Heart left ventricle (tissue), 16 donors: ENCODE results near the gene ITGA6. TPM values are rescaled to one million over a fixed set of nuclear protein-coding genes. Genes with fewer than 3 reads are reported as not detected.

ENCODE experiments used
- ATAC-seq, 4 donors: fragments of 200-7000 bp; cut with Tn5 transposase; one replicate each; pipeline ENCODE4 v1.9.1; 2020 to 2022; ENCODE audit warnings: moderate library complexity in 4 of 4, mild to moderate bottlenecking in 3 of 4, moderate number of reproducible peaks in 1 of 4
- DNase-seq, 5 donors: peaks; one replicate each; pipeline ENCODE4 v3.0.0-alpha.2; 2020
- H3K27ac ChIP-seq, 12 donors: fragments of 200-600 bp; sonication (generic) in 4 of 12; one replicate each; pipeline versions ENCODE4 v1.5.0 to v1.8.0; 2016 to 2022; ENCODE audit warnings: mild to moderate bottlenecking in 2 of 12
- H3K27me3 ChIP-seq, 9 donors: fragments of 200-600 bp; sonication (generic) in 2 of 9; one replicate each; pipeline versions ENCODE4 v1.5.1 to v1.8.0; 2016 to 2022; ENCODE audit warnings: mild to moderate bottlenecking in 3 of 9
- H3K36me3 ChIP-seq, 9 donors: fragments of 200-600 bp; sonication (generic) in 2 of 9; one replicate each; pipeline versions ENCODE4 v1.5.0 to v1.8.0; 2018 to 2022; ENCODE audit warnings: mild to moderate bottlenecking in 2 of 9
- H3K4me1 ChIP-seq, 12 donors: fragments of 200-600 bp; sonication (generic) in 4 of 12; one replicate each; pipeline versions ENCODE4 v1.5.0 to v1.8.0; 2016 to 2022; ENCODE audit warnings: mild to moderate bottlenecking in 3 of 12
- H3K4me3 ChIP-seq, 12 donors: fragments of 200-600 bp; sonication (generic) in 4 of 12; one replicate each; pipeline versions ENCODE4 v1.5.0 to v1.8.0; 2017 to 2022; ENCODE audit warnings: mild to moderate bottlenecking in 9 of 12, moderate library complexity in 4 of 12
- H3K9me3 ChIP-seq, 12 donors: fragments of 200-600 bp; sonication (generic) in 4 of 12; one replicate each; pipeline versions ENCODE4 v1.5.0 to v1.8.0; 2016 to 2022; ENCODE audit warnings: mild to moderate bottlenecking in 1 of 12
- POLR2A ChIP-seq, 2 donors: fragments of 450-650 bp; IDR thresholded peaks; one replicate each; pipeline ENCODE4 v1.6.1; 2017; ENCODE audit warnings: antibody characterized with exemption in 2 of 2, mild to moderate bottlenecking in 2 of 2, moderate library complexity in 2 of 2
- WGBS, 4 donors: extraction: QIAGEN DNeasy Blood & Tissue Kit in 2 of 4; methylation state at CpG; one replicate each; pipeline versions ENCODE4 v1.1.5 to v1.1.7; 2013 to 2018; 5-methylcytosine and 5-hydroxymethylcytosine counted together
- intact Hi-C, 10 donors: fragments of 100-400 bp; cut with DNase I; formaldehyde crosslinking; loops; one replicate each; pipeline versions ENCODE4 v1.11.1 to v1.14.2; 2022
- polyA plus RNA-seq, 2 donors: library from polyadenylated mRNA; stranded (reverse); fragments of 200-250 nt; gene quantifications; one replicate each; pipeline ENCODE4 v1.2.3, GENCODE V29; 2013
- total RNA-seq, 9 donors: library from RNA; depleted of rRNA in 2 of 9; stranded (reverse); fragments of >200 nt in 2 of 9; fragmentation: NEBNext Ultra II Directional in 3 of 9; extraction: Animal tissue kit (Norgen Biotek cat#: 25700) in 3 of 9; gene quantifications; one replicate each; pipeline versions ENCODE4 v1.1.0 to v1.2.4, GENCODE V29; 2016 to 2023
- TF ChIP-seq, protein P1 (sequence below), 12 donors: fragments of 200-600 bp; sonication (generic) in 4 of 12; IDR thresholded peaks; one replicate each; pipeline versions ENCODE4 v1.5.0 to v1.8.0; 2018 to 2022; ENCODE audit warnings: antibody characterized with exemption in 12 of 12, mild to moderate bottlenecking in 5 of 12
- donor health status: ischemic (EF 13 %, LVEDD 7.1; RV severe dilation, severe dysfunction).
- donor health status: healthy with polysubstance abuse.
- donor health status: DM: no; HTN: yes; CAD: no.
- donor health status: DM: no; HTN: no; CAD: no.
- donor health status: ischemic (EF 25% LVEDD 6.9; RV normal size, moderate dysfunction).
- donor health status: ischemic (EF 25% LVEDD 5.7; RV mildly dilated, moderate dysfunction).
- donor health status: healthy.
- donor health status: DM: yes; HTN: yes; CAD: no.
- donor health status: ischemic (EF 35%, LVEDD 5.7; RV mildly dilated, moderate dysfunction).
- donor health status: nonischemic (EF 11% LVEDD 7.7; RV severe dilation, severe dysfunction).
- donor health status: DM: yes; HTN: yes; CAD: no.
- donor health status: PGD.
- donor health status: ischemic (EF 29% LVEDD 5.4; RV normal size, mild dysfunction).
- donor health status: nonischemic (EF 23%, LVEDD 6.1; RV moderate dilation, normal function).

The ITGA6 gene
- total and polyA plus RNA-seq, 11 donors: 11.8 to 84.8 (median 50.6) TPM

GRCh38 chr2:172464400-172465129 lies 37.2 kb downstream of the ITGA6 start:
- peaks cover 3 to 60% (median 34%) of the 10 kb centered on the region in 12 donors for H3K4me1 ChIP-seq
- H3K36me3 ChIP-seq: peaks cover 0 to 23% (median 3%) of the 10 kb centered on the region in 9 donors
- H3K4me3 ChIP-seq: no peak overlapping the region
- intact Hi-C loops: loop anchor here (1.0 to 10.0 kb wide), 10 partner anchors 37 to 867 kb away; partner anchors contain the start of gene ITGA6 (in 6 of the 10)
- no peaks in the 10 kb centered on the region for H3K9me3 ChIP-seq
- H3K27ac ChIP-seq: peak overlapping the region in 6 of 12 donors; percentile 4 to 78 (median 28)
- no peak for ATAC-seq
- DNase-seq: no peak
- H3K27me3 ChIP-seq: peaks cover 0 to 4% (median 0%) of the 10 kb centered on the region in 9 donors
- TF ChIP-seq, protein P1, sequence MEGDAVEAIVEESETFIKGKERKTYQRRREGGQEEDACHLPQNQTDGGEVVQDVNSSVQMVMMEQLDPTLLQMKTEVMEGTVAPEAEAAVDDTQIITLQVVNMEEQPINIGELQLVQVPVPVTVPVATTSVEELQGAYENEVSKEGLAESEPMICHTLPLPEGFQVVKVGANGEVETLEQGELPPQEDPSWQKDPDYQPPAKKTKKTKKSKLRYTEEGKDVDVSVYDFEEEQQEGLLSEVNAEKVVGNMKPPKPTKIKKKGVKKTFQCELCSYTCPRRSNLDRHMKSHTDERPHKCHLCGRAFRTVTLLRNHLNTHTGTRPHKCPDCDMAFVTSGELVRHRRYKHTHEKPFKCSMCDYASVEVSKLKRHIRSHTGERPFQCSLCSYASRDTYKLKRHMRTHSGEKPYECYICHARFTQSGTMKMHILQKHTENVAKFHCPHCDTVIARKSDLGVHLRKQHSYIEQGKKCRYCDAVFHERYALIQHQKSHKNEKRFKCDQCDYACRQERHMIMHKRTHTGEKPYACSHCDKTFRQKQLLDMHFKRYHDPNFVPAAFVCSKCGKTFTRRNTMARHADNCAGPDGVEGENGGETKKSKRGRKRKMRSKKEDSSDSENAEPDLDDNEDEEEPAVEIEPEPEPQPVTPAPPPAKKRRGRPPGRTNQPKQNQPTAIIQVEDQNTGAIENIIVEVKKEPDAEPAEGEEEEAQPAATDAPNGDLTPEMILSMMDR (IDR thresholded peaks at IDR 0.05): no peak
- 60 to 74% (median 70%) methylated on average over 4 of the region's 4 CpGs for WGBS, 4 donors

GRCh38 chr2:172465417-172466334 lies 38.3 kb downstream of the ITGA6 start:
- H3K36me3 ChIP-seq: peaks cover 0 to 31% (median 9%) of the 10 kb centered on the region in 9 donors
- WGBS, 4 donors: 28 to 37% (median 33%) methylated on average over 24 of the region's 24 CpGs
- ATAC-seq (peak; percentile 69 to 78 (median 72)), DNase-seq (peak in 4 of 5 donors; percentile 46 to 58 (median 55))
- peak overlapping the region in 4 of 12 donors; percentile 4 to 78 (median 15) for H3K27ac ChIP-seq
- H3K27me3 ChIP-seq: peaks cover 0 to 4% (median 0%) of the 10 kb centered on the region in 9 donors
- H3K4me1 ChIP-seq: peaks cover 0 to 49% (median 28%) of the 10 kb centered on the region in 12 donors
- intact Hi-C loops: loop anchor here (1.0 to 10.0 kb wide), 7 partner anchors 131 to 868 kb away; no protein-coding TSS in a partner anchor
- no peaks in the 10 kb centered on the region for H3K9me3 ChIP-seq
- peak overlapping the region in 8 of 12 donors; percentile 9 to 36 (median 21) for H3K4me3 ChIP-seq
- no peak for TF ChIP-seq POLR2A (IDR thresholded peaks at IDR 0.05)
- TF ChIP-seq, protein P1 (IDR thresholded peaks at IDR 0.05): peak; percentile 74 to 92 (median 86)

DNA sequence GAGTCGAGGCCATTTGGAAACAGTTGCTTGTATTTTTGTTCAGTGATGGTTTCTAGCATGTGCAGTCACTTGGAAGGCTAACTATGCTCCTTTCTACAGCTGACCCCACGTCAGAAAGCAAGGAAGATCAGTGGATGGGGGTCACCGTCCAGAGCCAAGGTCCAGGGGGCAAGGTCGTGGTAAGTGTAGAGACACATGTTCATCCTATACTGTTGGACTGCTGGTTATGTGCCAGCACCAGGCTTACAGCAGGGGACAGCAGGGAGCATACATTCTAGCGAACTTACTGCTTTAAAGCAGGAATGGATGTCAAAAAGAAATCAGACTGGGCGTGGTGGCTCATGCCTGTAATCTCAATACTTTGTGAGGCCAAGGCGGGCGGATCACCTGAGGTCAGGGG lies 40.0 kb downstream of the ITGA6 start:
- no peak for TF ChIP-seq POLR2A (IDR thresholded peaks at IDR 0.05)
- TF ChIP-seq, protein P1 (IDR thresholded peaks at IDR 0.05): no peak
- Histone ChIP-seq H3K9me3 (no peaks in the 10 kb centered on the region), H3K27ac (no peak overlapping the region), H3K36me3 (peaks cover 0 to 48% (median 9%) of the 10 kb centered on the region in 9 donors), H3K4me3 (no peak overlapping the region), H3K4me1 (peaks cover 0 to 33% (median 17%) of the 10 kb centered on the region in 12 donors), H3K27me3 (peaks cover 0 to 4% (median 0%) of the 10 kb centered on the region in 9 donors)
- no peak for DNase-seq
- no peak for ATAC-seq
- intact Hi-C loops: loop anchor here in 4 of 10 donors (5.0 to 10.0 kb wide), 5 partner anchors 133 to 870 kb away; no protein-coding TSS in a partner anchor
- 71 to 80% (median 72%) methylated on average over 8 of the region's 8 CpGs for WGBS, 4 donors
